BLaER1 treated with 17β-estradiol and CSF1 and Interleukin-3, amounts not matched to agents 10 nM and 100 nM (cell line): Measurements from ENCODE around the gene MEGF9.

Source experiments
- H3K27ac ChIP-seq, 11 experiments: shearing (Covaris generic); formaldehyde crosslinking; 2 replicates each; pipeline ENCODE4 v1.8.1; 2022
- H3K27me3 ChIP-seq, 11 experiments: shearing (Covaris generic); formaldehyde crosslinking; 2 replicates each; pipeline ENCODE4 v1.8.1; 2022
- H3K36me3 ChIP-seq, 11 experiments: shearing (Covaris generic); formaldehyde crosslinking; 2 replicates each; pipeline ENCODE4 v1.8.1; 2022
- H3K4me1 ChIP-seq, 10 experiments: shearing (Covaris generic); formaldehyde crosslinking; 2 replicates each; pipeline ENCODE4 v1.8.1; 2022
- H3K4me2 ChIP-seq, 11 experiments: shearing (Covaris generic); formaldehyde crosslinking; 2 replicates each; pipeline ENCODE4 v1.8.1; 2022
- H3K4me3 ChIP-seq, 10 experiments: shearing (Covaris generic); formaldehyde crosslinking; 2 replicates each; pipeline ENCODE4 v1.8.1; 2022
- H3K9ac ChIP-seq, 11 experiments: shearing (Covaris generic); formaldehyde crosslinking; 2 replicates each; pipeline ENCODE4 v1.8.1; 2022
- H3K9me3 ChIP-seq, 11 experiments: shearing (Covaris generic); formaldehyde crosslinking; replicated peaks in 1 of 11; 2 replicates each; pipeline ENCODE4 v1.8.1; 2022
- H4K20me1 ChIP-seq, 11 experiments: shearing (Covaris generic); formaldehyde crosslinking; 2 replicates each; pipeline ENCODE4 v1.8.1; 2022
- Cebpa-rat ChIP-seq, 11 experiments: shearing (Covaris generic); IDR thresholded peaks; 2 replicates each; pipeline ENCODE4 v1.8.1; 2022

MEGF9 gene

GRCh38 chr9:120705174-120705573 lies 9.1 kb downstream of the MEGF9 start:
- TF ChIP-seq Cebpa-rat (IDR thresholded peaks at IDR 0.05), result no peak
- Histone ChIP-seq H3K4me3 (no peak overlapping the region), H3K27ac (0 out of 22 replicates have a peak overlapping the region, but pooled peaks of 1 of the 11 experiments have one; percentile 12), H3K4me1 (peaks cover 14 to 55% (median 40%) of the 10 kb centered on the region in 10 experiments), H3K9me3 (no peaks in the 10 kb centered on the region), H3K4me2 (peak overlapping the region in 3 of 11 experiments; percentile 11 to 48 (median 40); a peak in 4 of 22 replicates), H3K36me3 (peaks cover 7 to 90% (median 62%) of the 10 kb centered on the region in 11 experiments; a peak in 20 of 22 replicates), H3K9ac (peak overlapping the region in 2 of 11 experiments; percentile 2 to 19; a peak in 2 of 22 replicates), H3K27me3 (no peaks in the 10 kb centered on the region), H4K20me1 (peaks cover 5 to 50% (median 17%) of the 10 kb centered on the region in 11 experiments; a peak in 11 of 22 replicates)

GRCh38 chr9:120702075-120702474 lies 12.2 kb downstream of the MEGF9 start:
- peaks cover 7 to 82% (median 37%) of the 10 kb centered on the region in 11 experiments; a peak in 20 of 22 replicates for H3K36me3 ChIP-seq
- H3K4me2 ChIP-seq, result no peak overlapping the region
- H3K9me3 ChIP-seq, result no peaks in the 10 kb centered on the region
- peaks cover 0 to 31% (median 7%) of the 10 kb centered on the region in 11 experiments; a peak in 9 of 22 replicates for H4K20me1 ChIP-seq
- no peak overlapping the region for H3K27ac ChIP-seq
- TF ChIP-seq Cebpa-rat (IDR thresholded peaks at IDR 0.05), result no peak
- peaks cover 0 to 53% (median 32%) of the 10 kb centered on the region in 10 experiments; a peak in 19 of 20 replicates for H3K4me1 ChIP-seq
- H3K9ac ChIP-seq, result no peak overlapping the region
- no peak overlapping the region for H3K4me3 ChIP-seq
- no peaks in the 10 kb centered on the region for H3K27me3 ChIP-seq

GRCh38 chr9:120701248-120701647 lies 13.0 kb downstream of the MEGF9 start:
- no peak for TF ChIP-seq Cebpa-rat (IDR thresholded peaks at IDR 0.05)
- H3K27ac ChIP-seq, result no peak overlapping the region
- no peak overlapping the region for H3K9ac ChIP-seq
- no peak overlapping the region for H3K4me2 ChIP-seq
- peaks cover 0 to 53% (median 32%) of the 10 kb centered on the region in 10 experiments; a peak in 18 of 20 replicates for H3K4me1 ChIP-seq
- H3K4me3 ChIP-seq, result no peak overlapping the region
- H4K20me1 ChIP-seq, result peaks cover 0 to 24% (median under 1%) of the 10 kb centered on the region in 11 experiments; a peak in 8 of 22 replicates
- H3K36me3 ChIP-seq, result peaks cover 7 to 80% (median 32%) of the 10 kb centered on the region in 11 experiments; a peak in 21 of 22 replicates
- H3K27me3 ChIP-seq, result no peaks in the 10 kb centered on the region
- H3K9me3 ChIP-seq, result no peaks in the 10 kb centered on the region

GRCh38 chr9:120698766-120699165 lies 15.5 kb downstream of the MEGF9 start:
- H3K27me3 ChIP-seq, result no peaks in the 10 kb centered on the region
- H3K4me2 ChIP-seq, result peak overlapping the region in 6 of 11 experiments; percentile 34 to 86 (median 82); a peak in 11 of 22 replicates
- H4K20me1 ChIP-seq, result peaks cover 0 to 3% (median 0%) of the 10 kb centered on the region in 11 experiments; a peak in 2 of 22 replicates
- H3K27ac ChIP-seq, result peak overlapping the region in 6 of 11 experiments; percentile 6 to 97 (median 34); a peak in 3 of 22 replicates
- H3K9me3 ChIP-seq, result peaks cover 0 to 5% (median 0%) of the 10 kb centered on the region in 11 experiments; a peak in 1 of 22 replicates
- peaks cover 2 to 74% (median 32%) of the 10 kb centered on the region in 11 experiments; a peak in 20 of 22 replicates for H3K36me3 ChIP-seq
- H3K4me1 ChIP-seq, result peaks cover 12 to 63% (median 54%) of the 10 kb centered on the region in 10 experiments
- H3K9ac ChIP-seq, result no peak overlapping the region
- no peak overlapping the region for H3K4me3 ChIP-seq
- TF ChIP-seq Cebpa-rat (IDR thresholded peaks at IDR 0.05), result no peak

GRCh38 chr9:120697448-120697847 lies 16.8 kb downstream of the MEGF9 start:
- Histone ChIP-seq H3K36me3 (peaks cover 0 to 60% (median 22%) of the 10 kb centered on the region in 11 experiments; a peak in 18 of 22 replicates), H3K9ac (peak overlapping the region in 1 of 11 experiments; percentile 51; a peak in 2 of 22 replicates), H3K4me3 (peak overlapping the region in 2 of 10 experiments; percentile 15 to 38; a peak in 1 of 20 replicates), H3K4me1 (peaks cover 25 to 76% (median 64%) of the 10 kb centered on the region in 10 experiments), H3K27me3 (no peaks in the 10 kb centered on the region), H3K4me2 (peak overlapping the region in 10 of 11 experiments; percentile 21 to 86 (median 80); a peak in 17 of 22 replicates), H3K9me3 (peaks cover 0 to 5% (median 0%) of the 10 kb centered on the region in 11 experiments; a peak in 1 of 22 replicates), H4K20me1 (no peaks in the 10 kb centered on the region), H3K27ac (peak overlapping the region in 8 of 11 experiments; percentile 56 to 98 (median 94); a peak in 17 of 22 replicates)
- TF ChIP-seq Cebpa-rat (IDR thresholded peaks at IDR 0.05), result no peak

- H3K9me3 ChIP-seq, result peaks cover 0 to 5% (median 0%) of the 10 kb centered on the region in 11 experiments; a peak in 1 of 22 replicates
- H4K20me1 ChIP-seq, result no peaks in the 10 kb centered on the region
- peaks cover 27 to 84% (median 71%) of the 10 kb centered on the region in 10 experiments for H3K4me1 ChIP-seq
- H3K4me2 ChIP-seq, result peak overlapping the region in 10 of 11 experiments; percentile 21 to 86 (median 80); a peak in 18 of 22 replicates
- H3K36me3 ChIP-seq, result peaks cover 0 to 61% (median 18%) of the 10 kb centered on the region in 11 experiments; a peak in 16 of 22 replicates
- peak overlapping the region in 10 of 11 experiments; percentile 3 to 98 (median 92); a peak in 17 of 22 replicates for H3K27ac ChIP-seq
- no peak for TF ChIP-seq Cebpa-rat (IDR thresholded peaks at IDR 0.05)
- peak overlapping the region in 5 of 11 experiments; percentile 27 to 51 (median 32); a peak in 6 of 22 replicates for H3K9ac ChIP-seq
- no peaks in the 10 kb centered on the region for H3K27me3 ChIP-seq
- H3K4me3 ChIP-seq, result peak overlapping the region in 2 of 10 experiments; percentile 15 to 38; a peak in 1 of 20 replicates
Observed at GRCh38 chr9:120696551-120697230, 17.6 kb downstream of the MEGF9 start.

GRCh38 chr9:120694559-120694958 lies 19.7 kb downstream of the MEGF9 start:
- H3K9me3 ChIP-seq, result peaks cover 0 to 13% (median 0%) of the 10 kb centered on the region in 11 experiments; a peak in 1 of 22 replicates
- no peak for TF ChIP-seq Cebpa-rat (IDR thresholded peaks at IDR 0.05)
- no peaks in the 10 kb centered on the region; a peak in 1 of 22 replicates for H4K20me1 ChIP-seq
- H3K4me2 ChIP-seq, result peak overlapping the region; percentile 42 to 86 (median 79); a peak in 21 of 22 replicates
- H3K9ac ChIP-seq, result peak overlapping the region in 8 of 11 experiments; percentile 40 to 81 (median 76); a peak in 11 of 22 replicates
- no peaks in the 10 kb centered on the region for H3K27me3 ChIP-seq
- H3K27ac ChIP-seq, result peak overlapping the region; percentile 42 to 98 (median 93); a peak in 20 of 22 replicates
- no peak overlapping the region for H3K4me3 ChIP-seq
- peaks cover 0 to 57% (median 14%) of the 10 kb centered on the region in 11 experiments; a peak in 14 of 22 replicates for H3K36me3 ChIP-seq
- peaks cover 27 to 100% (median 91%) of the 10 kb centered on the region in 10 experiments for H3K4me1 ChIP-seq

- Histone ChIP-seq H4K20me1 (peaks cover 0 to 8% (median 0%) of the 10 kb centered on the region in 11 experiments; a peak in 2 of 22 replicates), H3K9ac (peak overlapping the region in 9 of 11 experiments; percentile 36 to 81 (median 75); a peak in 18 of 22 replicates), H3K27ac (peak overlapping the region; percentile 42 to 98 (median 93); a peak in 21 of 22 replicates), H3K4me1 (peaks cover 27 to 100% (median 93%) of the 10 kb centered on the region in 10 experiments), H3K27me3 (no peaks in the 10 kb centered on the region), H3K4me3 (peak overlapping the region in 2 of 10 experiments; percentile 2 to 11; a peak in 4 of 20 replicates), H3K36me3 (peaks cover 0 to 53% (median 15%) of the 10 kb centered on the region in 11 experiments; a peak in 15 of 22 replicates), H3K4me2 (peak overlapping the region; percentile 42 to 86 (median 79); a peak in 20 of 22 replicates), H3K9me3 (peaks cover 0 to 13% (median 0%) of the 10 kb centered on the region in 11 experiments; a peak in 1 of 22 replicates)
- TF ChIP-seq Cebpa-rat (IDR thresholded peaks at IDR 0.05), result no peak
Observed at GRCh38 chr9:120693700-120694008, 20.6 kb downstream of the MEGF9 start.
